BLaER1 treated with 17β-estradiol and CSF1 and Interleukin-3, amounts not matched to agents 10 nM and 100 nM (cell line): ENCODE measurements around the gene IQSEC3.
A peak's percentile ranks its signal among the peaks of the same experiment; 100 is the strongest.

Experiments
- H3K27ac ChIP-seq, 11 experiments: shearing (Covaris generic); formaldehyde crosslinking; 2 replicates each; pipeline ENCODE4 v1.8.1; 2022
- H3K27me3 ChIP-seq, 11 experiments: shearing (Covaris generic); formaldehyde crosslinking; 2 replicates each; pipeline ENCODE4 v1.8.1; 2022
- H3K36me3 ChIP-seq, 11 experiments: shearing (Covaris generic); formaldehyde crosslinking; 2 replicates each; pipeline ENCODE4 v1.8.1; 2022
- H3K4me1 ChIP-seq, 10 experiments: shearing (Covaris generic); formaldehyde crosslinking; 2 replicates each; pipeline ENCODE4 v1.8.1; 2022
- H3K4me2 ChIP-seq, 11 experiments: shearing (Covaris generic); formaldehyde crosslinking; 2 replicates each; pipeline ENCODE4 v1.8.1; 2022
- H3K4me3 ChIP-seq, 10 experiments: shearing (Covaris generic); formaldehyde crosslinking; 2 replicates each; pipeline ENCODE4 v1.8.1; 2022
- H3K9ac ChIP-seq, 11 experiments: shearing (Covaris generic); formaldehyde crosslinking; 2 replicates each; pipeline ENCODE4 v1.8.1; 2022
- H3K9me3 ChIP-seq, 11 experiments: shearing (Covaris generic); formaldehyde crosslinking; replicated peaks in 1 of 11; 2 replicates each; pipeline ENCODE4 v1.8.1; 2022
- H4K20me1 ChIP-seq, 11 experiments: shearing (Covaris generic); formaldehyde crosslinking; 2 replicates each; pipeline ENCODE4 v1.8.1; 2022
- Cebpa-rat ChIP-seq, 11 experiments: shearing (Covaris generic); IDR thresholded peaks; 2 replicates each; pipeline ENCODE4 v1.8.1; 2022

IQSEC3 gene

DNA sequence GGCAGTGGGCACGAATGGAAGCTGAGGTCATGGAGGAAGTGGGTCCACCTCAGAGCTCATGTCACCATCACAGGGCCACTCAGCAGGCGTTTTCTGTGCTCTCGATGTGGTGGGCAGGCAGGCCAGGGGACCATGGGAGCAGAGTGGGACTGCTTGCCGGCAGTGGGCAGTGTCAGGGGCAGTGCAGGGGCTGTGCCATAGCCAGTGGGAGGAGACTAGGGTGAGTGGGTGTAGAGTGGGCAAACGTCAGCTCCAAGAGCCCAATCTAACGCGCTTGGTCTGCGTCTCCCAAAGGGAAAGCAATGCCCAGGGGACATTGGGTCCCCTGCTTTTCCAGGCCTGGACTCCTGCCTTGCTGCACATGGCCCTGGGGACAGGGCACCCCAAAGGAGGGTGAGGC is 89.1 kb downstream of the IQSEC3 start:
- no peak overlapping the region for H3K27ac ChIP-seq
- peaks cover 9 to 29% (median 15%) of the 10 kb centered on the region in 10 experiments; a peak in 15 of 20 replicates for H3K4me1 ChIP-seq
- H3K9ac ChIP-seq, result no peak overlapping the region
- no peaks in the 10 kb centered on the region for H3K9me3 ChIP-seq
- no peak for TF ChIP-seq Cebpa-rat (IDR thresholded peaks at IDR 0.05)
- H3K36me3 ChIP-seq, result no peaks in the 10 kb centered on the region
- no peak overlapping the region for H3K4me3 ChIP-seq
- H4K20me1 ChIP-seq, result no peaks in the 10 kb centered on the region
- peak overlapping the region in 6 of 11 experiments; percentile 1 to 26 (median 10); a peak in 3 of 22 replicates for H3K4me2 ChIP-seq
- H3K27me3 ChIP-seq, result no peaks in the 10 kb centered on the region

DNA sequence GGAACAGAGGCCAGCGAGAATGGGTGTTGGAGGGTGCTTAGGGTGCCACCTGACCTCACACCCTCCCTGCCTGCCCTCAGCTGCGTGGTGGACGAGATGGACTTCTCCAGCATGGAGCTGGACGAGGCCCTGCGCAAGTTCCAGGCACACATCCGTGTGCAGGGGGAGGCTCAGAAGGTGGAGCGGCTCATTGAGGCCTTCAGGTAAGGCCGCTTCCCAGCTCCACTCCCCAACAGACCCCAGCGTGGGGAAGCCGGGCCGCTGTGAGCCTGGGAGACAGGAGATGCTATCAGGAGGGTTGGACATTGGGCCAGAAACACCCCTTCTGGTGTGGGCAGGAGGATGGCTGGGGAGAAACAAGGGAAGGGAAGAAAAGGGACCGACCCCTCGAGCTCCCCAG is 90.4 kb downstream of the IQSEC3 start:
- Histone ChIP-seq H4K20me1 (no peaks in the 10 kb centered on the region), H3K4me2 (no peak overlapping the region), H3K27me3 (no peaks in the 10 kb centered on the region), H3K4me1 (peaks cover 9 to 29% (median 15%) of the 10 kb centered on the region in 10 experiments; a peak in 15 of 20 replicates), H3K9me3 (no peaks in the 10 kb centered on the region), H3K4me3 (no peak overlapping the region), H3K27ac (no peak overlapping the region), H3K36me3 (no peaks in the 10 kb centered on the region), H3K9ac (no peak overlapping the region)
- no peak for TF ChIP-seq Cebpa-rat (IDR thresholded peaks at IDR 0.05)

DNA sequence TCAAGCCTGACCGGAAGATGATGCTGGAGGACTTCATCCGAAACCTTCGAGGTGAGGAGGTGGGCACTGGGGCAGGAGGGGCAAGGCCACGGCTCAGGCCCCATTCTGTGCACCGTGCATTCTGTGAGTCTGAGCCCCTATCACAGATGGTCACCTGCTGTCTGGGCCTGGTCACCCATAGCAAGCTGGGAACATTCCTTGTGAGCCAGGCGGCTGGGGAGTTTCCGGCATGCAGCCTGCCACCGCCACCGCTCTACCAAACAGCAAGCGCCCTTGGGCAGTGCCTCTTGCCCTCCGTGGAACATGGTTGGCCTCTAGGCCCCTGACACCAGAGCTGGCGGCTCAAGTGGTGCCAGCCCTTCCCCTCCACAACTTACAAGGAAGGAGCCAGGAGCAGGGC is 91.1 kb downstream of the IQSEC3 start:
- H3K9me3 ChIP-seq, result no peaks in the 10 kb centered on the region
- no peak overlapping the region for H3K4me2 ChIP-seq
- TF ChIP-seq Cebpa-rat (IDR thresholded peaks at IDR 0.05), result no peak
- H4K20me1 ChIP-seq, result no peaks in the 10 kb centered on the region
- no peak overlapping the region for H3K27ac ChIP-seq
- no peak overlapping the region for H3K4me3 ChIP-seq
- no peaks in the 10 kb centered on the region for H3K36me3 ChIP-seq
- no peak overlapping the region for H3K9ac ChIP-seq
- peaks cover 9 to 29% (median 15%) of the 10 kb centered on the region in 10 experiments; a peak in 15 of 20 replicates for H3K4me1 ChIP-seq
- H3K27me3 ChIP-seq, result no peaks in the 10 kb centered on the region

DNA sequence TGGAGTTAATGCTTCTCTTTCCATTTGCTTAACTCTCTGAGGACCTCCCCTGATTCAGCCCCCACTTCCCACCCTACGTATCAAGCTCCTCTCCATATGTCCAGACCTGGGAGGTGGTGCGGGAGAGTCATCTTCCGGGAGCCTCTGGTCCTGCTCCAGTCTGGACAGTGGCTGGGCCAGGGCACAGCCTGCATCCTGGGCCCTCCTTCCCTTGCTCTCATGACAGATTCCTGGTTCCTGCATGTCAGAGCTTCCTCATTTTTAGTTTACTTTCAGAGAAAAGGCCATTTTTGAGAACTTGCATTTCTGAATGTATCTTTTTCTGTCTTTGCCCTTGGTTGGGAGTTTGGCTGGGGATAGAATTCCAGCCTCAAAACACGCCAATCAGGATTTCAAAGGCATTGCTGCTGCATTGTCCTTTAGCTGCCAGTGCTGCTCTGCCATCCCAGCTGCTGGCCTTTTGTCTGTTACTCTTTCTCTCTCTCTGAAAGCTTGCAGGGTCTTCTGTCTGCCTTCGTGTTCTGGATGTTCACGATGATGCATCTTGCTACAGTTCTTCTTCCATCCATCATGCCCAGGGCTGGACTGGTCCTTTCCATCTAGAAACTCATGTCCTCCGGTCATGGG is 92.7 kb downstream of the IQSEC3 start:
- Histone ChIP-seq H3K4me3 (no peak overlapping the region), H3K27me3 (no peaks in the 10 kb centered on the region), H3K36me3 (no peaks in the 10 kb centered on the region), H3K9ac (no peak overlapping the region), H3K9me3 (no peaks in the 10 kb centered on the region), H3K27ac (no peak overlapping the region), H3K4me1 (peaks cover 9 to 20% (median 11%) of the 10 kb centered on the region in 10 experiments), H4K20me1 (no peaks in the 10 kb centered on the region), H3K4me2 (peak overlapping the region in 2 of 11 experiments; percentile 32 to 41; a peak in 3 of 22 replicates)
- TF ChIP-seq Cebpa-rat (IDR thresholded peaks at IDR 0.05), result no peak

DNA sequence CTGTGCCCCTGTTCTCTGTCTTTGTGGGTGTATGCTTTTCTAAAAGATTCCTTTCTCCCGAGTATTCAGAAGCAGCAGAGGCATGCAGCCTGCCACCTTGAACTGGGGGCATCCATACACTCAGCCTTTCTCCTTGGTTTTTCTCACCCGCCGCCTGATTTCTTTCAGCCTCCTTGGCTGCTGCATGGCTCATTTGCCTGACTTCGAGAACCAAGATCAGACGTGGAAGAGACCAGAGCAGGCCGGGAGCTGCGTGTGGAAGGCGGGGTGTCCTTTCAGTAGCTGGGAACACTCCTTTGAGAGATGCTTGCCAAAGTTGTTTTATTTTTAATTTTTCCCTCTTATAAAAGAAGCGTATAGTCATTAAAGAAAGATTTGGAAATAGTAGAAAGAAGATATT is 94.3 kb downstream of the IQSEC3 start:
- Histone ChIP-seq H3K9me3 (no peaks in the 10 kb centered on the region), H3K4me1 (peaks cover 9 to 29% (median 20%) of the 10 kb centered on the region in 10 experiments), H4K20me1 (no peaks in the 10 kb centered on the region), H3K4me2 (no peak overlapping the region), H3K27ac (no peak overlapping the region), H3K9ac (no peak overlapping the region), H3K27me3 (no peaks in the 10 kb centered on the region), H3K4me3 (no peak overlapping the region), H3K36me3 (no peaks in the 10 kb centered on the region)
- no peak for TF ChIP-seq Cebpa-rat (IDR thresholded peaks at IDR 0.05)

DNA sequence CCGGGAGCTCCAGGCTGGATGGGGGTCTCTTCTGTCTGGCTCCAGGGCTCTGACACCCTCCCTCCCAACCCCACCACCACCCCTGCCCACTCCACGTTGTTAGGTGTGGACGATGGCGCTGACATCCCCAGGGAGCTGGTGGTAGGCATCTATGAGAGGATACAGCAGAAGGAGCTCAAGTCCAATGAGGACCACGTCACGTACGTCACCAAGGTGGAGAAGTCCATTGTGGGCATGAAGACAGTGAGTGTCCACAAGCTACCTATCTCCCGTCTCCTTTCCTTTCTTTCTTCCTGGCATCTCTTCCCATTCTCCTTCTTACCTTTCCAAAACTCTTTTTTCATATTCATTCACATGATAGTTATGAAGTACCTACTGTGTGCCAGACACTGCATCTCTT is 95.3 kb downstream of the IQSEC3 start:
- Histone ChIP-seq H3K4me2 (no peak overlapping the region), H3K27ac (no peak overlapping the region), H3K36me3 (no peaks in the 10 kb centered on the region), H3K9me3 (no peaks in the 10 kb centered on the region), H3K9ac (no peak overlapping the region), H3K4me3 (no peak overlapping the region), H4K20me1 (no peaks in the 10 kb centered on the region), H3K27me3 (no peaks in the 10 kb centered on the region), H3K4me1 (peaks cover 9 to 30% (median 21%) of the 10 kb centered on the region in 10 experiments)
- no peak for TF ChIP-seq Cebpa-rat (IDR thresholded peaks at IDR 0.05)

DNA sequence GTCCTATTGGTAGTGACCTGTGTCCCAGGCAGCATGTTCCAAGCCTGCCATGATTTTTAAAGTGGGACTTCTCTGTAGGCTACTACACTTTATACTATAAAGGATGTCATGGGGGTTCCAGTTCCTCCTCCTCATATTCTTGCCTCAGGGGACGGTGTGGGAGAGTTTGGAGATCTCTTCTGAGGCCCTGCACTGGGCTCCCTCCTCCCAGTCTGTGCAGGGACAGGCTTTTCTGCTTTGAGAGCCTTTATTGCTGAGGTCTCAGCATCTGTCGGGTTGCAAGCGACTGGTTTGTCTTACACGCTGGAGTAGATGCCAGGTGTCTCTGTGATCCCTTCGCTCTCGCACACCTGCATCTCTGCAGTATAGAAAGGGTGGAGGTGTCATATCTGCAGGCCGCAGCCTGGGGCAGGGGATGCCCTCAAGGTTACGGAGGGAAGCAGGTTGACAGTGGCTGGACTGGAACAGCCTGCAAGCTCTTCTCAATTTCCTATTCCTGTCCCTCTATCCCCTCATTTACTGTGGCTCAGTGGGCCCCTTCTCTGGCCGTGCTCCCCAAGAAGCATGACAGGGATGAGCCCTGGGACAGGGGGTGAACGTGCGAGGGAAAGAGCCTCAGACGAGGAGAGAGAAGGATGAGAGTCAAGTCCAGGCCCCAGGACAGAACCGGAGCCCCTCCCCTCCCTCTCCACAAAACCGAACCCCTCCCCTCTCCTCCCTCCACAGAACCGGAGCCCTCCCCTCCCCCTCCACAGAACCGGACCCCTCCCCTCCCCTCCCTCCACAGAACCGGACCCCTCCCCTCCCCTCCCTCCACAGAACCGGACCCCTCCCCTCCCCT is 96.1 kb downstream of the IQSEC3 start:
- no peak overlapping the region for H3K27ac ChIP-seq
- H3K4me3 ChIP-seq, result no peak overlapping the region
- no peaks in the 10 kb centered on the region for H3K36me3 ChIP-seq
- H3K27me3 ChIP-seq, result no peaks in the 10 kb centered on the region
- peaks cover 15 to 39% (median 29%) of the 10 kb centered on the region in 10 experiments for H3K4me1 ChIP-seq
- H3K9ac ChIP-seq, result no peak overlapping the region
- no peak for TF ChIP-seq Cebpa-rat (IDR thresholded peaks at IDR 0.05)
- no peak overlapping the region for H3K4me2 ChIP-seq
- no peaks in the 10 kb centered on the region for H4K20me1 ChIP-seq
- no peaks in the 10 kb centered on the region for H3K9me3 ChIP-seq

DNA sequence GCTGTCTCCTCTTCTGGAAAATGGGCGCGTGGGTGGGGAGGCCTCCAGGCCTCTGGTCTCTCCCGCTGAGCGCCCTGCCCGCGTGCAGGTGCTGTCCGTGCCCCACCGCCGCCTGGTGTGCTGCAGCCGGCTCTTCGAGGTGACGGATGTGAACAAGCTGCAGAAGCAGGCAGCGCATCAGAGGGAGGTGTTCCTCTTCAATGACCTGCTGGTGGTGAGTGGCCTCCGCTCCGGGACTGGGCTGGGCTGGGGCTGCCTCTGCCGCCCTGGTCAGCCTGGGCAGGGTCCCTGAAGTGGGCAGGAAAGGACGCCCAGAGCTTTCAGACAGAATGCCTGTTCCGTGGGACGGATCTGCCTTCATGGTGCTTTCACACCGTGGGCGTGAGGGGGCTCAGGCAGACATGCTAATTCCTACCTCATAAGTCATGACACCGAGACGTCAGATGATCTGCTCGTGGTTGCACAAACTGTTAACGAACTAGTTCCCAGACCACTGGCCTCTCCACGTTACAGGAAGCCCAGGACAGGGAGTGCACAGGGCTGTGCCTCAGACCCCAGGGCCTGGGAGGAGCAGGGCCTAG is 96.9 kb downstream of the IQSEC3 start:
- H3K27me3 ChIP-seq, result no peaks in the 10 kb centered on the region
- H3K4me2 ChIP-seq, result peak overlapping the region in 7 of 11 experiments; percentile 33 to 62 (median 51); a peak in 13 of 22 replicates
- no peak overlapping the region for H3K4me3 ChIP-seq
- peaks cover 21 to 45% (median 37%) of the 10 kb centered on the region in 10 experiments for H3K4me1 ChIP-seq
- no peaks in the 10 kb centered on the region for H3K36me3 ChIP-seq
- no peaks in the 10 kb centered on the region for H4K20me1 ChIP-seq
- no peak overlapping the region for H3K27ac ChIP-seq
- H3K9me3 ChIP-seq, result no peaks in the 10 kb centered on the region
- H3K9ac ChIP-seq, result no peak overlapping the region
- no peak for TF ChIP-seq Cebpa-rat (IDR thresholded peaks at IDR 0.05)

DNA sequence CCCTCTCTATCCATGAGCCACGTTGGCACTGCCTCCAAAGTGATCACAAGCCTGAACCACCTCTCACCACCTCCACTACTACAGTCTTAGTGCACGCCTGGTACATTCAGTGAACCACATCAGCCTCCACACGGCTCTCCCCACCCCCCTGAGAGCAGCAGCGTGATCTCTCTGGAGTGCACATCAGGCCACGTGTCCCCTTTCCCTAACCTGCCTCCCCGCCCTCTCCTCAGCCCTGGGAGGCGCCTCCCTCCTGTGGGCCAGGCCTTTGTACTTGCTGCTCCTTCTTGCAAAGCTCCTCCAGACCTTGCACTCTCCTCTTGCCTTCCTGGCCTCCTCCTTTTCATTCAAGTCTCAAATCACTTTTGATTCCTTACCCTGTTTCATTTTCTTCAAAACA is 97.6 kb downstream of the IQSEC3 start:
- Histone ChIP-seq H3K4me1 (peaks cover 23 to 52% (median 44%) of the 10 kb centered on the region in 10 experiments), H3K27me3 (no peaks in the 10 kb centered on the region), H3K9me3 (no peaks in the 10 kb centered on the region), H3K4me2 (peak overlapping the region in 9 of 11 experiments; percentile 6 to 62 (median 43); a peak in 17 of 22 replicates), H3K27ac (no peak overlapping the region), H3K4me3 (no peak overlapping the region), H3K36me3 (no peaks in the 10 kb centered on the region), H4K20me1 (no peaks in the 10 kb centered on the region), H3K9ac (peak overlapping the region in 1 of 11 experiments; percentile 14; a peak in 1 of 22 replicates)
- TF ChIP-seq Cebpa-rat (IDR thresholded peaks at IDR 0.05), result no peak
